Measurements from ENCODE around the gene NECTIN2. TPM values are rescaled to one million over a fixed set of nuclear protein-coding genes. Genes with fewer than 3 reads are reported as not detected.

NECTIN2 gene
- polyA plus RNA-seq, 3 donors, result 5.6 to 18.2 (median 9.3) TPM

DNA sequence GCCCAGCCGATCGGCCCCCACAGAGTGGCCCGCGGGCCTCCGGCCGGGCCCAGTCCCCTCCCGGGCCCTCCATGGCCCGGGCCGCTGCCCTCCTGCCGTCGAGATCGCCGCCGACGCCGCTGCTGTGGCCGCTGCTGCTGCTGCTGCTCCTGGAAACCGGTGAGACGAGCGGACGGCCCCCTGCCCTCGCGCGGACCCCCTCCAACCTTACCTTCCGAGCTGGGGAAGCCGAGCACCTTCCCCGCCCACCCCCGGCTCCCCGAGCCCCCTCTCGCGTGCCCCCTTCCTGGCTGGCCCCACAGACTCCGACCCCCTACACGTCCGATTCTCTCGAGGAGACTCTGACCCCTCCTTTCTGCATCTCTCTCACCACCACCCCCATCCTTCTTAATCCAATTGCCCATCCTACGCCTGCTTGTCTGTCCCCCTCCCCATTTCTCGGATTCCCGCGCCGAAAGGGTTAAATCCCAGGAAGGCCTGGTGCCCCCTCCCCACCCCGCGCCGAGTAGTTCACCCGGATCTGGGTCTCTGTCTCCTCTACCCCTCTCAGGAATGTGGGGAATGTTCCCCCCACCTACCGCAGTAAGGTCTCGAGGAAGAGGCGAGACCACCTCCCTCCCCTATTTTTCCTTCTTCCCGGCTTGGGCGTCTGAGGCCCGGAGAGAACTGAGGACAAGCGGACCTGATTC lies 502 bp downstream of the NECTIN2 start:
- peak overlapping the region; percentile 47 to 94 (median 85) for H3K4me3 ChIP-seq (replicated peaks in 1 of 3; ENCODE audit: low read depth in 2 of 3, low read length in 3 of 3)

More for the DNA sequence above, 502 bp downstream of the NECTIN2 start:
- WGBS (ENCODE audit: insufficient coverage), result 0% methylated on average over 30 of the region's 51 CpGs
- H3K79me2 ChIP-seq (ENCODE audit: insufficient read depth, low read length), result no peaks in the 10 kb centered on the region
- no peaks in the 10 kb centered on the region for H3K36me3 ChIP-seq (replicated peaks in 1 of 2; ENCODE audit: control insufficient read depth in 1 of 2, insufficient read depth in 2 of 2, low read length in 2 of 2)
- peak overlapping the region; percentile 96 to 98 for H3K4me3 Mint-ChIP-seq
- peaks cover 41% of the 10 kb centered on the region for H3K4me1 Mint-ChIP-seq
- H3K27ac Mint-ChIP-seq, result peak overlapping the region in 6 of 7 donors; percentile 54 to 91 (median 74)
- peaks cover 4 to 6% of the 10 kb centered on the region in 2 donors for H3K36me3 Mint-ChIP-seq
- peaks cover 38% of the 10 kb centered on the region for H4K20me1 ChIP-seq (ENCODE audit: insufficient read depth, low read length)
- peak in 1 of 3 donors; percentile 17 for DNase-seq
- peaks cover 0 to 3% of the 10 kb centered on the region in 2 donors for H3K27me3 ChIP-seq (ENCODE audit: control insufficient read depth in 2 of 2, insufficient read depth in 2 of 2, low read length in 2 of 2)
- peaks cover 45 to 55% of the 10 kb centered on the region in 2 donors for H3K4me1 ChIP-seq (ENCODE audit: control insufficient read depth in 1 of 2, insufficient read depth in 2 of 2, low read length in 2 of 2)
- H3K27me3 Mint-ChIP-seq (ENCODE audit: low read depth in 3 of 3), result peaks cover 14 to 28% (median 26%) of the 10 kb centered on the region in 3 donors
- peak overlapping the region in 1 of 2 donors; percentile 80 for H3K27ac ChIP-seq (ENCODE audit: low read depth in 1 of 2, low read length in 2 of 2)
- TF ChIP-seq, protein P1, sequence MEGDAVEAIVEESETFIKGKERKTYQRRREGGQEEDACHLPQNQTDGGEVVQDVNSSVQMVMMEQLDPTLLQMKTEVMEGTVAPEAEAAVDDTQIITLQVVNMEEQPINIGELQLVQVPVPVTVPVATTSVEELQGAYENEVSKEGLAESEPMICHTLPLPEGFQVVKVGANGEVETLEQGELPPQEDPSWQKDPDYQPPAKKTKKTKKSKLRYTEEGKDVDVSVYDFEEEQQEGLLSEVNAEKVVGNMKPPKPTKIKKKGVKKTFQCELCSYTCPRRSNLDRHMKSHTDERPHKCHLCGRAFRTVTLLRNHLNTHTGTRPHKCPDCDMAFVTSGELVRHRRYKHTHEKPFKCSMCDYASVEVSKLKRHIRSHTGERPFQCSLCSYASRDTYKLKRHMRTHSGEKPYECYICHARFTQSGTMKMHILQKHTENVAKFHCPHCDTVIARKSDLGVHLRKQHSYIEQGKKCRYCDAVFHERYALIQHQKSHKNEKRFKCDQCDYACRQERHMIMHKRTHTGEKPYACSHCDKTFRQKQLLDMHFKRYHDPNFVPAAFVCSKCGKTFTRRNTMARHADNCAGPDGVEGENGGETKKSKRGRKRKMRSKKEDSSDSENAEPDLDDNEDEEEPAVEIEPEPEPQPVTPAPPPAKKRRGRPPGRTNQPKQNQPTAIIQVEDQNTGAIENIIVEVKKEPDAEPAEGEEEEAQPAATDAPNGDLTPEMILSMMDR (IDR thresholded peaks at IDR 0.05), result no peak
- peak overlapping the region; percentile 98 for H3K4me2 ChIP-seq (replicated peaks; ENCODE audit: extremely low read depth, low read length, poor library complexity, severe bottlenecking)
- H3K9me3 ChIP-seq (replicated peaks in 1 of 2; ENCODE audit: control insufficient read depth in 1 of 2, insufficient read depth in 1 of 2, low read length in 2 of 2), result no peaks in the 10 kb centered on the region
- peak overlapping the region; percentile 61 for H2AFZ ChIP-seq (ENCODE audit: insufficient read depth, low read depth, low read length, poor library complexity, severe bottlenecking)
- intact Hi-C loops (cut with micrococcal nuclease), result loop anchor here (2.0 to 10.0 kb wide), 6 partner anchors 44 to 272 kb away; partner anchors contain the start of genes CLPTM1 (in 1 of the 2) and TOMM40 (in 1 of the 2)
- peaks cover 0 to 3% (median 0%) of the 10 kb centered on the region in 7 donors for H3K9me3 Mint-ChIP-seq
- H3K9ac ChIP-seq (ENCODE audit: insufficient read depth, low read length, poor library complexity, severe bottlenecking), result peak overlapping the region; percentile 76

Data from CD14-positive monocyte (primary cell).